HG03066 (cell line): ENCODE data around the gene EEF1G.
"Not testable (repeated sequence)": the region's sequence is repeated elsewhere in the genome, so short reads cannot be mapped to it uniquely, and the experiment has no call there.

Source experiments
- ATAC-seq: cut with Tn5 transposase; IDR thresholded peaks from one replicate; pipeline ENCODE4 v1.9.1; 2021; ENCODE audit warnings: low read depth; ENCODE audit not compliant: unreplicated experiment

Gene EEF1G

DNA sequence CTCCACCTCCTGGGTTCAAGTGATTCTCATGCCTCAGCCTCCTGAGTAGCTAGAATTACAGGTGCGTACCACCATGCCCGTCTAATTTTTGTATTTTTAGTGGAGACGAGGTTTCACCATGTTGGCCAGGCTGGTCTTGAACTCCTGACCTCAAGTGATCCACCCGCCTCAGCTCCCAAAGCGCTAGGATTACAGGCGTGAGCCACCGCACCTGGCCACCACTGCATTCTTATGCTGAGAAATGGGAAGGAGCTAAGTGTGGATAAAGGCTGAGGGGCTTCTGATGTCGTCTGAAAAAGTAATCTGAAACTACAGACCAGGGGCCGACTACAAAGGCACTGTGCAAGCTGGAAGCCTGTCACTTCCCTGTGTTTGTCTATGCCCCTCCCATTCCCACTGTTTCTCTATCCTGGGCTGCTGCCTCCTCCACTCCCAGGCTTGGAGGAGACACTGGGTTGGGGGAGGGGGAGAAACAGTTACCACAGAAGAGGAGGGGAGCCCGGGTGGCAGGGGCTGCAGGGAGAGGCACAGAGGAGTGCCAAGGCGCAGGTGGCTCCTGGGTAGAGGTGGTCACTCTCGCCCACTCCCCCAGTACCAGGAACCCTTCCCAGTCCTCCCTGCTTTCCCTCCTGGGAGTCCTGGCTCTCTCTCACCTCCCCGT is 30.9 kb upstream of the EEF1G start:
- no peak for ATAC-seq

DNA sequence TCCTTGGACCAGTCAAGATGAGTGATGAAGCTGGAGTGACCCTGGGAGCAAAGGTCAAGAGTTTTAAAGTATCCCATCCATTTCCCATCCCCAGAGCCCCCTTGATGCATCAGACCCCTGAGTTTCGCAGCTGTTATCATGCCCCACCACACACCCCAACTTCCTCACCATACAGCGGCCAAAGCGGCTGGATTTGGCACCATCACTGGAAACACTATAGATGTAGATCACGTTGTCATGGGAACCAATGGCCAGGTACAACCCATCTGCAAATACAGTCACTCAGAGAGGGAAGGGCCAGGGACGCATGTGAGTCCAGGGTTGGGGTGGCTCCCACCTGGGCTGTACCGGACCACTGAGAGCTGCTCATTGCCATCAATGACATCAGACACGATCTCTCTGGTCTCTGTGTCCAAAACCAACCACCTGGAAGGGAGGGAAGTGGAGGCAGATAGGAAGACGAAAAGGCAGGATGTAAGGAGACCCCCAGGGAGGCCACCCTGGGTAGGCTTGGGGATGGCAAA is 30.1 kb upstream of the EEF1G start:
- no peak for ATAC-seq

DNA sequence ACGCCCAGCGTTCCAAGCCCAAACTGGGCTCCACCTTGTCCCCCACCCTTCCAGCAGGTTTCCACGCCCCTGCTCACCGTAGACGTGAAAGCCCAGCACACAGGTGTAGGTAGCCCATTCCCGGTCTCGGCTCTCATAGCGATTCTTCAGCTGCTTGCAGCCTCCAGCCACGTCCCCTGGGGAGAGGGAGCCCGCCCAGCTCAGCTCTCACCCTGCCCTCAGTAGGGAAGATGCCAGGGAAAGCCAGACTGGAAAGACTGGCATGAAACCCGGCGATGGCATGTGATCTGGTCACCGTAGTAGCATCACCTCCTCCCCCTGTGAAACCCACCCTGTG is 29.3 kb upstream of the EEF1G start:
- ATAC-seq: no peak

DNA sequence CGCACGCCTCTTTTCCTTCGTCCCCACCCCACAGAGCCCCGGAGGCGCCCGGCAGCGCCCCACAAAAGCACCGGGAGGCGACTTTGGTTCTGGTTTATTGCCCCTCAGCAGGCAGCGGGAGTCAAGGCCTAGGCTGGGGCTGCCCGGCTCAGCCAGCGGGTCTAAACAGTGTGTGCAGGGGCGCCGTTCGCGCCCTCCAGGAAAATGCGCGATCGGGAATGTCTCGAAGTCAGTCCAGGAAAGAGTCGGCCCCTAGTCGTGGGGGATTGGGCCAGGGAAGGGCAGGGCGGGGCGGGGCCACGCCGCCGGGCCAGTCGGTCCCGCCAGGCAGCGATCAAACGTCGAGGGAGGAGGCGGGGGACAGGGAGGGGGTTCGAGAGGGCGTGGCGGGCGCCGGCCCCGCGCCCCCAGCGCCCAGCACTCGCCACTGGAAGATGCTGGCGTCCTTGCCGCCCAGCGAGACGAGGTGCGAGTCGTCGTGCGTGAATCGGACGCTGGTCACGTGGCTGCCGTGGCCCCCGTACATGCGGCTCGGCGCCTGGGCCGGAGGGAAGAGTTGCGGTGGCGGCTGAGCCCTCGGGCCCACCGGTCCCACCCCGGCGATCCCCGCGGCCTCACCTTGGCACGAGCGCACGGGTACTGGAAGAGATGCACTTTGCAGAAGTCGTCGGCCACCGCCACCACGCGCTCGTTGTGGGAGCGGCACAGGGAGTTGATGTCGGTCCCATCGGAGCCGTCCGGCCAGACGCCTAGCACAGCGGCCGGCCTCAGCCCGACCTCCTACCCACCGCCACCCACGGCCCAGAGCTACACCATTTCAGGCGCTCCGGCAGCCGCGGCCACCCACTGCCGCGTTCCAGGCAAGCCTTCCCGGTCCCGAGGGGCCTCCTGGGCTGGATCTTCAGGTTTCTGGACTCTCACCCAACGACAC is 28.7 kb upstream of the EEF1G start:
- no peak for ATAC-seq

DNA sequence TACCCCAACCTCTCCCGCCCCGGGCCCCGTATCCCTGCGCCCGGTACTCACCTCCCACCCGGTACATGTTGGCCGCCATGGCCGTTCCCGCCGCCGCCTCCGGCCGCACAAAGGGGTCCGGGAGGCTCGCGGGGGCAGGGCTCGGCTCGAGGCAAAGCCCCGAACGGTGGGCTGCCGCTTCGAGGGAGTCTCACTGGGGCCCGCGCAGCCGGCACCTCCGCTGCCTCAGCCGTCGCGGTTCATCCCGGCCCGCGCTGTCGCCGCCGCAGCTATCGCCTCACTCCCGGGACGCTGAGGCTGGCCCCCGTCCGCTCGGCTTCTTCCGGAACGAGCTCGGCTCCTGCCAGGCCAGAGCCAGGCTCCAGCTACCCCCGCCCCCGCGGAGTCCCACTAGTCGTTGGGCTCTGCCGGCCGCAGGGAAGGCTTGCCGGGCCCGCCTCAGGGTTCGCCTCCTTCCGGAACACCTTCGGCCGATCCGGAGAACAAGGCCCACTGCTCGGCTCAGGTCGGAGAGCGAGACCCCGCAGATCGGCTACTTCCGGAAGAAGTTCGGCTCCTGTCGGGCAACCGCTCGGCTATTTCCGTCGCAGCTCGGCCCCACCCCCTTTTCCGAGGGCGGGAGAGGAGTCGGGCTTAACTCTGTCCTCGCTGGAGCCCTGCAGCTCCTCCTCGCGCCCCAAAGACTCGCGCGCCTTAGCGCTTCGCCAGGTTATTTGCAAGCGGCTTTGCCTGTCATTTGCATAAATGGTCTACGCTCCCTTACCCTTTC is 27.9 kb upstream of the EEF1G start, which contains the start of gene MTA2:
TSS of gene MTA2 (minus strand) at position 494 of the 769 bp plus-strand sequence. CDS start at position 79, 415 bp downstream.
- ATAC-seq: peak; percentile 74

DNA sequence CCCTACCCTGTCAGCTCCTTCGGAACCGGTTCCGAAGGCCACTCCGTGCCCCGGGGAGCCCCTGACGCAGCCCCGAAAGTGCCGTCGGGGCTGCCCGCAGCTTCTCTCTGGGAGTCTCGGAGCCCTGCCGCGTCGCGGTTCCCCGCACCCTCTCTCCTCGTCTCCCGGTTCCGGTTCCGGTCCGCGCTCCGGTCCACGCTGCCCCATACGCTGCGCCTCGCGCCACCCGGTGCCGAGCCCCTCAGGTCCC is 27.4 kb upstream of the EEF1G start:
- ATAC-seq: no peak

DNA sequence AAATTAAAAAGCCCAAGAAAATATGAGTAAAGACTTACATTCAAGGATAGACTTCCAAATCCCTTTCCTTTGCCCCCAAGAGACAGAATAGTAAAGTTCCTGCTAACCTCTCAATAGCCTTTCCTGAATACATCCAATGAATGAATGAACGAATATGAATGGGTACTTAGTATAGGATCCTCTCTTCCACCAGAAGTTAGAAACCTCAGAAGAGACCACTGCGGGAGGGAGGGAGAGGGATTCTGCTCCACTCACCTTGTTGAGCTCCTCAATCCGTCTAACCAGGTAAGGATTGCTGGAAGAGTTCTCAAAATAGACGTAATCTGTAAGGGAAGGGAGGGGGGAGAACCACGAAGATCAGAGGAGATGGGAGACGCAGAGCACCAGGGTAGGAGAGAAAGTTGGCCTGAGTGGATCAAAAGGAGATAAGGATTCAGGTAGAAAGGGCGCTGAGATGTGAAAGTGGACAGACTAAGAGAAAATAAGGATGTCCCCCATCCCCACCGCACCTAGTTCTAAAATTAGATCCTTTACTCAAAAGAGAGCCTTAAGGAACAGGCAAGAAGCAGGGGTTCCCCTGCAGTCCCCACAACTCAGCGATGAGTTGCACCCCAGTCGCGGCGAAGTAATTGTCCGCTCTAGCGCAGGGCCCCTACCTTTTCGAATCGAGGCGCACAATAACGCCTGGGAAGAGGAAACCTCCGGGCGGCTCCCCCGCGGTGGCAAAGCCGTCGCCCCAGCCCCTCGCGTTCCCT is 26.9 kb upstream of the EEF1G start:
- ATAC-seq: no peak

DNA sequence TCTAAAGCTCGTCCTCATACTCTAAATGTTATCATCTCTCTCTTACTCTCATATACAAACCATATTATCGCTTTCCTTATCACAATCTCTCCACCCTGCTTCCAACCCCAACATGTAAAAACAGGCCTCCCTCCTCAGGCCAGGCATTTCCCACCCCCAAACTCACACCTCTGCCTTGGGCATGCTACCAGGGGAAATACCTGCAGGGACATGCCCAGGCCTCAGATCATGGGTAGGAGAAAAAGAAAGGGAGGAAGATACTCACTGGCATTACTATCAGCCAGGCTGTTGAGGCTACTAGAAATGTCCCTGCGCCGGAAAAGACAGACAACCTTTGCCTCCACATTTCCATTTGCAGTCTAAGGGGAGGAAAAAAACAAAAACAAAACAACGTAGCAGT is 26.2 kb upstream of the EEF1G start:
- ATAC-seq: no peak

DNA sequence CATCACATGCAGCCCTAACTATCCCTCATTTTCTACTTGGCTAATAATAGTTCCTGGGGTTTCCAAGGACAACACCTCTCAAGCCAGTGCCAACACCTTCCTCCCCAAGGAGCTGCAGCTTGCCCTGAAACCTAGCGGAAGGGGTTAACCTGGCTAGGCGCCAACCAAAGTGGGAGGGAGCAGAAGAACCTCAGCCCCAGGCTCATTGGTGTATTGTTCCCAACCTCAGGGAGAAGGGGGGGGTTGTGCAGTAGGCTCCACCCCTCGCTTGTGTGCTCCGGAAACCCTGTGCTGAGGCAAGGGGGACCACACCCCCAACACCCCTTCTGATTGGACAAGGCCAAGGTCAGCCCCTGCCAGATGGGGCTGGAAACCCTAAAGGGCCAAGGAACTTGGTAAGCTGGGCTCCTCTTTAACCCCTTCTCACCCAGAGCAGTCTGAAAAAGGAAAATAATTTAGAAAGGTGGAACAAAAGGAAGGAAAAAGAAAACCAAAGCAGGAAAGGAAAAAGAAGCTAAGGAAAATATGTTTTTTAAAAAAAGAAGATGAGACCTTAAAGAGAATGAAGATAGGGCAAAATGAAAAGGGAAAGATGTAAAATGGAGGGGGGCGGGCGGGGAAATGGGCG is 25.5 kb upstream of the EEF1G start:
- ATAC-seq: peak; percentile 39

DNA sequence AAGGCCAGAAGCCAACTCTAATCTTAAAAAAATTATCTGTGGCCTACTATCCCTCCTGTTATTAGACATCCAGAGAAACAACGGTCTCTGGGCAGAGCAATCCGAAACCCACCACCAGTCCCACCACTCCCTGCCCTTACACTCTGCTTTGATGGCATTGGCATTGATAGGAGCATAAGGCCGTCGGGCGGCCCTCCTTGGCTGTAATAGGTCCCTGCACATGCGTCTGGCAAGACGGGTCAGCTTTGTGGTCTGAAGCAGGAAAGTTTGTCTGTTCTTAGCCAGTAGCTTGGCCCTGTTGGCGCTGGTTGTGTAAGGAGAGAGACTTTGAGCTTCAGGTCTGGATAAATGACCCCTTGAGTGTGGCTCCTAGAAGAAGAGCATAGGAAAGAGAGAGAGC is 21.4 kb upstream of the EEF1G start:
- no peak for ATAC-seq

DNA sequence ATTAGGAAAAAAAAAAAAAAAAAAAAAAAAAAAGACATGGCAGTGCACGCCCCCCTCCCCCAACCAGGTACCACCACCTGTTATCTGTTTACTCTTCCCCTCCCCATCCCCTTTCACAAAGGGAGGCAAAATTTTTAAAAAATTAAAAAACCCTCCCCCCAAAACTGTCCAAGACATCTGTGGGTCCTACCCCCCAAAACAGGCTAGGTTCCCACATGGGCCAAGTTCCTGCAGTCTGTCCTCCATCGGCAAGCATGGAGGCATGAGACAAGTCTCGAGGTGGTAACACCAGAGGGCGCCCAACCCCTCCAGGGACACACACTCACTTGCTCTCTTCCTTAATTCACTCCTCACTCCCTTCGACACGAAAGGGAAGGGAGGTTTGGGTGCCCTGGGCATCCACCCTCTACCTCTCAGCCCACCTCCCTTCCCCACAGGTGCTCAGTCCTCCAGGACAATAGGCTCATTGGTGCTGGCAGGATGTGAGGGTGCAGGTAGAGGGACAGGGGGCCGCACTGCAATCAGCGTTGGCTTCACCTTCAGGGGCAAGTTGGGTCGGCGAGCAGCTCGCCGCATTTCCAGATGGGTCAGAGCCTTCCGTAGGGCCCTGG is 19.8 kb upstream of the EEF1G start:
- ATAC-seq: no peak

DNA sequence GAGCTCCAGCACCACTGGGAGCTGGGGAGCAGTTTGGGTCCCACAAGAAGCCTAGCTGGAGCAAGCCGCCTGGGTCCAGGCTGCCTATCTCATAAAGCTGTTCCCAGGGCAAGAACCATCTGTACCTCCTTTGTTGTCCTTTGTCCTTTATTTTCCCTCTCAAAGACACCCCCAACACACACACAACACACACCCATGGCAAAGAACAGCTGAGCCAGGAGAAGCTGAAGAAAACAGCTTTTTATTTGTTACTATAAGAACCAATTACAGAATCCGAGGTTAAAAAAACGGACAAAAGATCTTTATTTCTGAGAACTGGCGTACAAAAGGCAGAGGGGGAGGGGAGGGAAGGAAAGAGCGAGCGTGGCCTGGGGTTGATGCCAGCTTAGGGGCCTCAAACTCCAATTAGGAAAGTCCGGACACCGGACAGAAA is 19.3 kb upstream of the EEF1G start:
- ATAC-seq: no peak

DNA sequence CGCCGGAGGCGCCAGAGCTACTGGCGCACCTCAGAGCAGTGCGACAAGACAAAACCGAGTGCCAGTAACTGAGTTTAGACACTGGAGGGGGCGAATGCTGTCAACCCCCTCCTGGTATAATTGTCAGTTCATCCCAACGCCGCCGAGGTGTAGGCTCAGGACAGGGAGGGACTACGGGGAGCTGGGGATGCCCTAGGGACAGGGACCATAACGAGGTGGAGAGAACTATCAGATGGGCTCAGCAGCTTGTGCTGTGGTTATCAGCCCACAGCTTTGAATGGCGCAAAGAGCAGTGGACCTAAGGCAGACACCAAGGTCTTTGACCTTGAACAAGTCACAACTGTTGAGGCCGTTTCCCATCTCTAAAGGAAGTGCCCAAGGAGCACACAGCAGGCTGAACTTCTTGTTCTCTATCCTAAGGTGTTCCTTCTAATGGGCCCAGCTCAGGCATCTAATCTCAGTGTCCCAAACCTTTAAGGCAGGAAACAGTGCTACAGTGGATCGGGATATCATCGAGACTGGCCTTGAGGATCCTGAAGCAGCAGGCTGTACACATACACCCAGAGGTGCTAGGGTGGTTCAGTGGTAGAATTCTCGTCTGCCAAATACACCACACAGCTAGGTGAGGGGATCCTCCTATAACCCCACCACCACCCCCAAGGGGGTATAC is 18.6 kb upstream of the EEF1G start:
- ATAC-seq: no peak

DNA sequence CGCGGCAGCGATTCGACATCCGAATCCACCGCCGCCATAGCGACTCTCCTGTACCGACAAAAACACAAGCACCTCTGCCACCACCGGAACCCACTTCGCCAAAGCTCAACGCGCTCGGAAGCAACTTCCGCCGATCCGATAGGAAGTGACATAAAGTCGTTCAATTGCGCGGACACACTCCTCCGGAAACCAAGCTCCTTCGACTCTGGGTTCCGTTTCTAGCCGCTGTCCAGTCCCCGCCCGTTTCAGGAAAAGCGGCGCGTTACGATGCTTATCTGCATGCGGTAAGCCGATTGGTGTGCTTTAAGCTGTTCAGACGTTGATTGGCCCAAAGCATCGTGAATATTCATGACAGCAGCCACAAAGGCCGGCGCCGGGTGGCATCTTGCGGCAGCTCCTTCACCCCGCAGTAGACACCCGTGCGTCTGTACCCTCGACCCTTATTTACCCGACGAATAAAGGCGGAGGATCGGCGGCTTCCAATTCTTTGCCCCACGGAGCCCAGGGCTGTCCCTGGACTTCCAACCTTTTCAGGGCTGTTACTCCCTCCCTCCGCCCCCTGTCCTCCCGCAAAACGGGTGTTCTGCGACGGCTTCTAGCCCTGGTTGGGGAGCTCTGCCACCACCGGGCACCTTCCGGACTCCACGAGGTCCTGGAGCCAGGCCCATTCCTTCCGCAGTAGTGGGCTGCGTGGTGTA is 17.9 kb upstream of the EEF1G start, which contains the start of gene TUT1:
TSS of gene TUT1 (minus strand) at position 76 of the 698 bp plus-strand sequence. CDS start at position 38, 38 bp downstream.
- ATAC-seq: peak; percentile 91

DNA sequence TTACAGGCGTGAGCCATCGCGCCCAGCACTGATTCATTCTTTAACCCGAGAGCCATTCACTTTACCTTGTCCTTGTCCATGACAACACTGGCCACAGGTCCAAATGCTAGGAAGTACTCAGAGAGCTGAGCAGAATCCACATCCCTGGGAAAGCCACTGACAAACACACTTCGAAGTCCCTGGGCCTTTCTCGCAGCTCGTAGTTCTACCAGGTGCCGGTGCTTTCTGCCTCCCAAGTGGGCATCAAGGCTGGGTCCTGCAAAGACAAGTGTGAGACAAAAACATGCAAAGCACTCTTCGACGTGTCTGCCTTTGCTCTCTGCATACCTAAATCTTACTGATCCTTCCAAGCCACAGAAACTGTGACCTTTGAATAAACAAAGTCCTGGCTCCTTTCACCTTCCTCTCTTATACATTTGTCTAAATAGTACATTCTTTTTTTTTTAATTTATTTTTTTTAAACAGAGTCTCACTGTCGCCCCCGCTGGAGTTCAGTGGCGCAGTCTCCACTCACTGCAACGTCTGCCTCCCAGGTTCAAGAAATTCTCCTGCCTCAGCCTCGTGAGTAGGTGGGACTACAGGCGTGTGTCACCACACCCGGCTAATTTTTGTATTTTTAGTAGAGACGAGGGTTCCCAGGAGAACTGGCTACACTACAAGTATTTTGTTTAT is 15.4 kb upstream of the EEF1G start:
- ATAC-seq: no peak

DNA sequence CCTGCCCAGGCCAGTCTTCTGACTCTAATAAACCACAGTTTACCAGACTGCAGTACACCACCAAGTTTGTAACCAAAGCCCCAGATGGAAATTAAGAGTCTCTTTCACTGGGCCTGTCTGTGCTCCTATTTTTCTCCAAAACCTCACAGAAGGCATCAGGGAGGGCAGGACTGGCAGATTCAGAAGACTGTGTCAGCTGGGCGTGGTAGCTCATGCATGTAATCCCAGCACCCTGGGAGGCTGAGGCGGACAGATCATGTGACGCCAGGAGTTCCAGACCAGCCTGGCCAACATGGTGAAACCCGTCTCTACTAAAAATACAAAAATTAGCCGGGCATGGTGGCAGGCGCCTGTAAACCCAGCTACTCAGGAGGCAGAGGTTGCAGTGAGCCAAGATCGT is 11.7 kb upstream of the EEF1G start:
- ATAC-seq: not testable (repeated sequence)

DNA sequence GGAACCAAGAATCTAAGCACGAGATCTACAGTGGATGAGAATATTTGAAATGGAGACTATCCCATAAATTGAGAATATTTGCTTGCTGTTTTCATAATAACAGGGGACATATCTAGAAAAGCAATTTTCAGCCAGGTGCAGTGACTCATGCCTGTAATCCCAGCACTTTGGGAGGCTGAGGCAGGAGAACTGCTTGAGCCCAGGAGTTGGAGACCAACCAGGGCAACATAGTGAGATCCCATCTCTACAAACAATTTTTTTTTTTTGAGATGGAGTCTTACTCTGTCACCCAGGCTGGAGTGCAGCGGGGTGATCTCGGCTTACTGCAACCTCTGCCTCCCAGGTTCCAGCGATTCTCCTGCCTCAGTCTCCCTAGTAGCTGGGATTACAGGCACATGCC is 8.0 kb upstream of the EEF1G start:
- not testable (repeated sequence) for ATAC-seq
